ENCODE measurements around the gene SLC49A3.

Gene SLC49A3

DNA sequence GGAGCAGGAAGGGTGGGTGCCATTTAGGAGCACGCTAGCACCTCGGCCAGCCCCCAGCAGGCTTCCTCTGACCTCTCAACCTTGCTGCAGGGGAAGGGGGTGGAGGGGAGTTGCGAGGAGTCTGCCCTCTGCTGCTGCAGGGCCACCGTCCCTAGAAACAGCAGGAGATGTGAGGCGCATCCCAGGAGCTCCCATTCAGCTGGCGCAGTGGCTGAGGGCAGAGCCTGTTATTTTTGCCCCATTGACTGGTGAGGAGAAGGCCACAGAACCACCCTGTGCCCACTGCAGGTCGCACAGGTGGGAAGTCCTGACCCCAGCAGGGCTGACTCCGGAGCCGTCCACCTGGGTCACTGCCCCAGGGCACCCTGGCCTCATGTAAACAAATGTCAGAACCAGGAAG, 55.5 kb downstream of the SLC49A3 start:
- no peak for DNase-seq (ENCODE audit: low read depth)

DNA sequence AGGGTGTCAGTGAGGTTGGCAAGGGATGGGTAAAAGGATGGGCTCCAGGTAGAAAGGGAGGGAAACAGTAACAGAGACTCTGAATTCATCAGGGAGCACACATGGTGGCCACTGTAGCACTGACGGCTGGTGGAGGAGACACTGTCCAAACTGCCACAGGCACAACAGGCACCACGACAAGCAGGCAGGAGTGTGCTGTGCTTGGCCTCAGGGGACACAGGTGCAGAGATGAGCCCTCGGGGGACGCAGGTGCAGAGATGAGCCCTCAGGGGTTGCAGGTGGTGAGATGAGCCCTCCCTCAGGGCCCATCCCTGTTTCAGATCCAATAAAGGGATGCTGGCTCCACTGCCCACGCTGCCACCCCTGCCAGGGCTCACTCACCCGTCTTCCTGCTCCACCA, 56.0 kb downstream of the SLC49A3 start:
- no peak for DNase-seq (ENCODE audit: low read depth)

DNA sequence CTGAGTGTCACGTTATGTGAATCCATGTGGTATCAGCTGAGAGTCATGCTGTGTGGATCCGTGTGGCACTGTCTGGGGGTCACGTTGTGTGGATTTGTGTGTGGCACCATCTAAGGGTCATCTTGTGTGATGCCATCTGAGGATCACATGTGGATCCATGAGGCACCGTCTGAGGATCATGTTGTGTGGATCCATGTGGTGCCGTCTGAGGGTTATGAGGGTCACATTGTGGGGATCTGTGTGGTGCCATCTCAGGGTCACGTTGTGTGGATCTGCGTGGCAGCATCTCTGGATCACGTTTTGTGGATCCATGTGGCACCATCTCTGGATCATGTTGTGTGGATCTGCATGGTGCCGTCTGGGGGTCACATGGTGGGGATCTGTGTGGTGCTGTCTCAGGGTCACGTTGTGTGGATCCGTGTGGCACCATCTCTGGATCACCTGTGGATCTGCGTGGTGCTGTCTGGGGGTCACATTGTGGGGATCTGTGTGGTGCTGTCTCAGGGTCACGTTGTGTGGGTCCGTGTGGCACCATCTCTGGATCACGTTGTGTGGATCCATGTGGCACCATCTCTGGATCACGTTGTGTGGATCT, 56.7 kb downstream of the SLC49A3 start:
- no peak for DNase-seq (ENCODE audit: low read depth)

Data from activated T-helper 9 cell treated with anti-CD3 and anti-CD28 coated beads, Interleukin-2, amount 50 U/mL, for 16 hours (primary cell).